Measurements from ENCODE around the gene AFDN. TPM values are rescaled to one million over a fixed set of nuclear protein-coding genes. Genes with fewer than 3 reads are reported as not detected.

The AFDN gene
- total RNA-seq, 1 donor from 2014 or later = 162 TPM

DNA sequence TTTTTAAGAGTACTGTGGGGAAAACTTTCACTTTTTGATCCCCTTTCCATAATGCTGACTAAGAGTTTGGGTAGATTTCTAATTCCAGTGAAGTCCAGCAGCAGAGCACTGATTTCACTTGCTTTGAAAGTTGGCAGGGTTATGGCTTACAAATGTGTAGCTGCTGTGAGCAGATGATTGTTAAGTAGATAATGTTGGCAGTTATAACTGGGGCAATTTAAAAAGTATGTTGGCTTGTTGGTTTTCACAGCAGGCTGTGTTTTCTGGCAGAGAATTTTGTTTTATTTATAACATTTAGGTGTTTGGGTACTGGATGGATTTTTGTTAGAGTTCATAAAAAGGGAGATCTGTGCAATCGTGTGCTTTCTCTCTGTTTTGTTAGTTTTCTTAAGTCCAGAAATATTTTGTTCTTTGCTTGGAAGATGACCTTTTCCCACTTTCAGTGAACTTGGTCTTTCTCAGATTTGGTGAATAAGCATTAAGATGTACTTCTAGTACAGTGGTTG is 31.4 kb downstream of the AFDN start:
- no peak overlapping the region for H3K27ac ChIP-seq
- H3K27me3 ChIP-seq = no peaks in the 10 kb centered on the region
- H3K4me1 ChIP-seq = peaks cover 42% of the 10 kb centered on the region
- TF ChIP-seq POLR2AphosphoS5 (IDR thresholded peaks at IDR 0.05; ENCODE audit: insufficient read depth in 1 of 2, low read depth in 1 of 2) (no peak), POLR2A (IDR thresholded peaks at IDR 0.05) (no peak)
- TF ChIP-seq, protein P1, sequence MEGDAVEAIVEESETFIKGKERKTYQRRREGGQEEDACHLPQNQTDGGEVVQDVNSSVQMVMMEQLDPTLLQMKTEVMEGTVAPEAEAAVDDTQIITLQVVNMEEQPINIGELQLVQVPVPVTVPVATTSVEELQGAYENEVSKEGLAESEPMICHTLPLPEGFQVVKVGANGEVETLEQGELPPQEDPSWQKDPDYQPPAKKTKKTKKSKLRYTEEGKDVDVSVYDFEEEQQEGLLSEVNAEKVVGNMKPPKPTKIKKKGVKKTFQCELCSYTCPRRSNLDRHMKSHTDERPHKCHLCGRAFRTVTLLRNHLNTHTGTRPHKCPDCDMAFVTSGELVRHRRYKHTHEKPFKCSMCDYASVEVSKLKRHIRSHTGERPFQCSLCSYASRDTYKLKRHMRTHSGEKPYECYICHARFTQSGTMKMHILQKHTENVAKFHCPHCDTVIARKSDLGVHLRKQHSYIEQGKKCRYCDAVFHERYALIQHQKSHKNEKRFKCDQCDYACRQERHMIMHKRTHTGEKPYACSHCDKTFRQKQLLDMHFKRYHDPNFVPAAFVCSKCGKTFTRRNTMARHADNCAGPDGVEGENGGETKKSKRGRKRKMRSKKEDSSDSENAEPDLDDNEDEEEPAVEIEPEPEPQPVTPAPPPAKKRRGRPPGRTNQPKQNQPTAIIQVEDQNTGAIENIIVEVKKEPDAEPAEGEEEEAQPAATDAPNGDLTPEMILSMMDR (IDR thresholded peaks at IDR 0.05) = no peak
- DNase-seq (ENCODE audit: extremely low spot score in 2 of 2) = no peak
- H3K9me3 ChIP-seq = no peaks in the 10 kb centered on the region
- H3K4me3 ChIP-seq = no peak overlapping the region
- intact Hi-C loops (cut with DNase I) = no loop called here
- no peaks in the 10 kb centered on the region for H3K36me3 ChIP-seq

DNA sequence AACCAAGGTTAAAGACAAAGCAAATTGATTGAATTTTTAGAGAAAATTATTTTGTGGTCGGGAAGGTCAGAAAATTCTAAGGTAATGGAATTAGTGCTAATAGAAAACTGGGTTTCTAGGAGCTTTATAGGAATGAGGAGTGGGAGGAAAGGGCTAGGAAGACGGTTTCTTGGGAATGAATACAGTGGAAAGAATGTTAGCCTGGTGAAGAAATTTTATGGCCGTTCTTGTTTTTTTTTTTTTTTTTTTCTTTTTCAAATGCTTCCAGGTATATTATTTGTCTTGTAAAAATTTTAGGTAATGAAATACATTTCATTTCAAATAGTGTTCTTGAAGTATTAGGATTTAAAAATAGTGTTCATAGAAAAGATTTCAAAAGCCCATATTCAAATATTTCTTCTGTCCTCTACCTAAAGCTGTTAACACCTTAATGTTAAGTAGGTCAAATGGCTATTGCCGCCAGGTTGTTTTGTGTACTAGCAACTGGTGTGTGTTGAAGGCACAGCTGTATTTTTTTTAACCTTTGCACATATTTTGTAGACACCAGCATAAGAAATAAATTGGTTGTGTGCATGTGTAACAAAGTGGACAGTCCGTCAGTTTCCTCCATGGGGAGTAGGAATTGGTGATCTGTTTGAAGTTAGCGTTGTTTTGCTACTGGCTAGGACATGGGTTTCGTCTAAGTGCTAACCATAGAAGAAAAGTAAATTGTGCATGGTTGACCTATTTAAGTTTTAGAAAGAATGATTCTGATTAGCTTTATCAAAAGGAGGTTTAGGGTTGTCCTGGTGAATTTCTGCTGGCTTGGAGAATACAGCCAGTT is 32.3 kb downstream of the AFDN start:
- intact Hi-C loops (cut with DNase I) = no loop called here
- Histone ChIP-seq H3K27ac (no peak overlapping the region), H3K9me3 (no peaks in the 10 kb centered on the region), H3K27me3 (no peaks in the 10 kb centered on the region), H3K36me3 (no peaks in the 10 kb centered on the region), H3K4me3 (no peak overlapping the region), H3K4me1 (peaks cover 42% of the 10 kb centered on the region)
- TF ChIP-seq POLR2AphosphoS5 (IDR thresholded peaks at IDR 0.05; ENCODE audit: insufficient read depth in 1 of 2, low read depth in 1 of 2) = no peak
- TF ChIP-seq, protein P1 (IDR thresholded peaks at IDR 0.05) = no peak
- TF ChIP-seq POLR2A (IDR thresholded peaks at IDR 0.05) = no peak
- no peak for DNase-seq (ENCODE audit: extremely low spot score in 2 of 2)

DNA sequence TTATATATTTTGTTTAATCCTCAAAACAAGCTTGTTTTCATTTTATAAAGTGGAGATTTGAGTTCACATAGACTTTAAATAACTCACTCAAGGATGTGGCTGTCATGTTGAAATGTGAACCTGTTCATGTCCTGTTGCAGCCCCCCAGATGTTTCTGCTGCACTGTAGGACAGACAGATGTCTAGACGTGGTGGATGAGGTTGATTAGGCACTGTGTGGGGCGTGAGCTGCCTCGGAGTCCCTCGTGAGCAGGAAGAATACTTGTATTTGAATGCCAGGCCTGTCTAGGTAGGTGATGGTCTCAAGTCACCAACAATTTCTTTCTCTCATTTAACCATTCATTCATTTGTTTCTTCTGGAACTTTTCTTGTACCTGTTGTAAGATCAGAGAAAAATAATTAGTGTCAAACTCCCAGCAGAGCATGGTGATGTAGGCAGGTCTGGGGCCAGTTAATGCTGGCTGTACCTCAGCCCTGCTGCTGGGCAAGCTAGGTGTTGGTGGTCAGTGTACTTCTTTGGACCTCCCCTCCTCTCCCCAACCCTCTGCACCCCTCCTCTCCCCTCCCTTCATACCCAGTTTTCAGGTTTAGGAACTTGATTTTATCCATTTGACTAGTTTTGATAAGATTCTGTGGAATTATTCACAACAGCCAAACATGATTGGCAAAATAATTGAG is 34.0 kb downstream of the AFDN start:
- TF ChIP-seq POLR2AphosphoS5 (IDR thresholded peaks at IDR 0.05; ENCODE audit: insufficient read depth in 1 of 2, low read depth in 1 of 2) (no peak), POLR2A (IDR thresholded peaks at IDR 0.05) (no peak)
- TF ChIP-seq, protein P1 (IDR thresholded peaks at IDR 0.05) = no peak

DNA sequence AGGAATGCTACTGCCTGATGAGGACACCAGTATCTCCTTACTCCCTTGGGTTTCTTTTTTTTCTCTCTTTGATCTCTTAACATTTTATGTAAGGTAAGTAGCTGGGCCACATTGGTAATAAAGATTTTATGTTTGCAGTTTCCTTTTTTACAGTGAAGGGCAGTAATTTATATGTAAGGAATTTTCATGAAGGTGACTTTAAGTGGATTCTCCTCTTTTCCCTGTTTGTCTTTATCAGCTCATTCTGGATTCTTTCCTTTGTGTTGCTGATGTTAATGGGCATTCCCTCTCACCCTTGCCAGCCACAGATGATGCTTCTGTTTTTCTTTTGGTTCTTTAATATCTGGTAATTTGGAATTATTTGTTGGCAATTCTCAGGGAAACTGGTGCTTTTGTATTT is 34.7 kb downstream of the AFDN start:
- no peak overlapping the region for H3K27ac ChIP-seq
- no peak for TF ChIP-seq POLR2A (IDR thresholded peaks at IDR 0.05)
- TF ChIP-seq, protein P1 (IDR thresholded peaks at IDR 0.05) = no peak
- TF ChIP-seq POLR2AphosphoS5 (IDR thresholded peaks at IDR 0.05; ENCODE audit: insufficient read depth in 1 of 2, low read depth in 1 of 2) = no peak
- no peak overlapping the region for H3K4me3 ChIP-seq
- H3K36me3 ChIP-seq = no peaks in the 10 kb centered on the region
- no peak for DNase-seq (ENCODE audit: extremely low spot score in 2 of 2)
- no peaks in the 10 kb centered on the region for H3K27me3 ChIP-seq
- no peaks in the 10 kb centered on the region for H3K9me3 ChIP-seq
- H3K4me1 ChIP-seq = peaks cover 31% of the 10 kb centered on the region
- intact Hi-C loops (cut with DNase I) = no loop called here

More for the DNA sequence above, 34.0 kb downstream of the AFDN start:
- Histone ChIP-seq H3K27ac (no peak overlapping the region), H3K4me1 (peaks cover 38% of the 10 kb centered on the region), H3K9me3 (no peaks in the 10 kb centered on the region), H3K36me3 (no peaks in the 10 kb centered on the region), H3K4me3 (no peak overlapping the region), H3K27me3 (no peaks in the 10 kb centered on the region)
- DNase-seq (ENCODE audit: extremely low spot score in 2 of 2) = no peak
- intact Hi-C loops (cut with DNase I) = no loop called here

All from vagina (tissue), 2 donors.